Activated CD8-positive, alpha-beta T cell treated with anti-CD3 and anti-CD28 coated beads for 36 hours (primary cell): ENCODE measurements around the gene DYSF. TPM values are rescaled to one million over a fixed set of nuclear protein-coding genes. Genes with fewer than 3 reads are reported as not detected.

Experiments used
- ATAC-seq: fragments of 200-7000 bp; cut with Tn5 transposase; one replicate; pipeline ENCODE4 v1.10.0; 2021; ENCODE audit warnings: mild to moderate bottlenecking, moderate library complexity
- CTCF ChIA-PET: fragments of 350-600 bp; sonication (Branson Sonifier 250); formaldehyde crosslinking; loops from one replicate; lab custom pipeline; 2021; ENCODE audit warnings: antibody characterized with exemption; lab: Charles Lee
- POLR2A ChIA-PET: fragments of 350-600 bp; sonication (Branson Sonifier 250); formaldehyde crosslinking; loops from one replicate; lab custom pipeline; 2021; ENCODE audit warnings: antibody characterized with exemption; lab: Charles Lee
- DNase-seq: peaks from one replicate; pipeline ENCODE4 v3.0.0-alpha.2; 2020
- H3K27ac Mint-ChIP-seq: one replicate; pipeline ENCODE4 v1.8.0; 2021; ENCODE audit warnings: mild to moderate bottlenecking, mixed read lengths
- H3K27me3 Mint-ChIP-seq: one replicate; pipeline ENCODE4 v1.8.0; 2021; ENCODE audit warnings: mixed read lengths
- H3K36me3 Mint-ChIP-seq: one replicate; pipeline ENCODE4 v1.8.0; 2021; ENCODE audit warnings: low read depth, mixed read lengths
- H3K4me1 Mint-ChIP-seq: one replicate; pipeline ENCODE4 v1.8.0; 2021; ENCODE audit warnings: low read depth, mixed read lengths
- H3K4me3 Mint-ChIP-seq: one replicate; pipeline ENCODE4 v1.8.0; 2021; ENCODE audit warnings: mild to moderate bottlenecking, moderate library complexity, mixed read lengths
- H3K9me3 Mint-ChIP-seq: one replicate; pipeline ENCODE4 v1.8.0; 2021; ENCODE audit warnings: mixed read lengths
- CTCF ChIP-seq: fragments of 200-600 bp; IDR thresholded peaks from one replicate; pipeline ENCODE4 v1.8.0; 2022; ENCODE audit warnings: antibody characterized with exemption, mild to moderate bottlenecking
- intact Hi-C: fragments of 100-400 bp; cut with micrococcal nuclease; formaldehyde crosslinking; loops from one replicate; pipeline ENCODE4 v1.10.0; 2022
- total RNA-seq, 2 experiments: library from RNA; stranded (reverse); gene quantifications; one replicate each; pipeline ENCODE4 v1.2.3, GENCODE V29; 2021

DYSF gene
- total RNA-seq, 2 experiments from 2014 or later: 3.5 to 3.8 TPM

- Mint-ChIP-seq H3K4me3 (no peak overlapping the region), H3K27ac (no peak overlapping the region), H3K4me1 (no peaks in the 10 kb centered on the region), H3K9me3 (no peaks in the 10 kb centered on the region), H3K27me3 (no peaks in the 10 kb centered on the region), H3K36me3 (peaks cover 2% of the 10 kb centered on the region)
- ATAC-seq (no peak), DNase-seq (no peak)
- ChIA-PET POLR2A (no interaction called here), CTCF (no interaction called here)
- TF ChIP-seq CTCF: no peak
- intact Hi-C loops: no loop called here
These were observed 114.3 kb downstream of the DYSF start for GRCh38 chr2:71567625-71568024.

GRCh38 chr2:71568103-71568502 is 114.7 kb downstream of the DYSF start:
- no peak overlapping the region for H3K27ac Mint-ChIP-seq
- H3K27me3 Mint-ChIP-seq: no peaks in the 10 kb centered on the region
- ChIA-PET CTCF (no interaction called here), POLR2A (no interaction called here)
- ATAC-seq: no peak
- H3K4me1 Mint-ChIP-seq: no peaks in the 10 kb centered on the region
- no peak overlapping the region for H3K4me3 Mint-ChIP-seq
- no peak for DNase-seq
- TF ChIP-seq CTCF: no peak
- no peaks in the 10 kb centered on the region for H3K9me3 Mint-ChIP-seq
- H3K36me3 Mint-ChIP-seq: peaks cover 2% of the 10 kb centered on the region
- intact Hi-C loops: no loop called here

- Mint-ChIP-seq H3K27me3 (no peaks in the 10 kb centered on the region), H3K36me3 (peaks cover 2% of the 10 kb centered on the region), H3K4me1 (no peaks in the 10 kb centered on the region), H3K4me3 (no peak overlapping the region), H3K27ac (no peak overlapping the region), H3K9me3 (no peaks in the 10 kb centered on the region)
- ChIA-PET POLR2A (no interaction called here), CTCF (no interaction called here)
- ATAC-seq: no peak
- DNase-seq: no peak
- TF ChIP-seq CTCF: no peak
- intact Hi-C loops: no loop called here
These were observed 117.2 kb downstream of the DYSF start for GRCh38 chr2:71570511-71570910.

GRCh38 chr2:71570951-71571460 is 117.6 kb downstream of the DYSF start:
- Mint-ChIP-seq H3K27me3 (no peaks in the 10 kb centered on the region), H3K4me3 (no peak overlapping the region), H3K4me1 (no peaks in the 10 kb centered on the region), H3K9me3 (no peaks in the 10 kb centered on the region), H3K36me3 (peaks cover 2% of the 10 kb centered on the region), H3K27ac (no peak overlapping the region)
- no peak for TF ChIP-seq CTCF
- intact Hi-C loops: no loop called here
- POLR2A ChIA-PET: no interaction called here
- DNase-seq (no peak), ATAC-seq (no peak)
- CTCF ChIA-PET: no interaction called here

- POLR2A ChIA-PET: no interaction called here
- DNase-seq: no peak
These were observed 118.6 kb downstream of the DYSF start for GRCh38 chr2:71571945-71572344.

More at GRCh38 chr2:71571945-71572344, 118.6 kb downstream of the DYSF start:
- no peaks in the 10 kb centered on the region for H3K9me3 Mint-ChIP-seq
- H3K27ac Mint-ChIP-seq: no peak overlapping the region
- CTCF ChIA-PET: no interaction called here
- H3K36me3 Mint-ChIP-seq: peaks cover 2% of the 10 kb centered on the region
- H3K4me3 Mint-ChIP-seq: no peak overlapping the region
- ATAC-seq: no peak
- TF ChIP-seq CTCF: no peak
- intact Hi-C loops: no loop called here
- H3K4me1 Mint-ChIP-seq: no peaks in the 10 kb centered on the region
- no peaks in the 10 kb centered on the region for H3K27me3 Mint-ChIP-seq
